Natural killer cell treated with Interleukin-12 subunit alpha and Interleukin-12 subunit beta and Interleukin-15 and Interleukin-18, amount 100 ng/mL, for 72 hours (primary cell): ENCODE results near the gene ADARB2. TPM values are rescaled to one million over a fixed set of nuclear protein-coding genes. Genes with fewer than 3 reads are reported as not detected.
A peak's percentile ranks its signal among the peaks of the same experiment; 100 is the strongest.

Source experiments
- ATAC-seq, 2 donors: fragments of 150-1000 bp; cut with Tn5 transposase in 1 of 2; sonication (Bioruptor Pico), chemical (Tn5 transposase) in 1 of 2; 2 replicates each; pipeline ENCODE4 v1.10.0; 2021
- DNase-seq: peaks from one replicate; pipeline ENCODE4 v3.0.0; 2022; ENCODE audit warnings: low spot score
- H3K27ac Mint-ChIP-seq, 2 donors: 1 replicate in 1 of 2; 2 replicates in 1 of 2; pipeline ENCODE4 v1.8.0; 2022; ENCODE audit warnings: mixed read lengths in 2 of 2, mild to moderate bottlenecking in 1 of 2, moderate library complexity in 1 of 2
- H3K27me3 Mint-ChIP-seq, 2 donors: 1 replicate in 1 of 2; 2 replicates in 1 of 2; pipeline ENCODE4 v1.8.0; 2022; ENCODE audit warnings: mixed read lengths in 2 of 2
- H3K36me3 Mint-ChIP-seq: one replicate; pipeline ENCODE4 v1.8.0; 2022; ENCODE audit warnings: mixed read lengths
- H3K4me1 Mint-ChIP-seq, 2 donors: 1 replicate in 1 of 2; 2 replicates in 1 of 2; pipeline ENCODE4 v1.8.0; 2022; ENCODE audit warnings: low read depth in 2 of 2, mixed read lengths in 2 of 2, mild to moderate bottlenecking in 1 of 2
- H3K4me3 Mint-ChIP-seq: one replicate; pipeline ENCODE4 v1.8.0; 2022; ENCODE audit warnings: mixed read lengths
- H3K9me3 Mint-ChIP-seq: 2 replicates; pipeline ENCODE4 v1.8.0; 2022; ENCODE audit warnings: mixed read lengths
- total RNA-seq, 2 donors: library from RNA; stranded (reverse); gene quantifications; one replicate each; pipeline ENCODE4 v1.2.3, GENCODE V29; 2022

Gene ADARB2
- total RNA-seq, 2 donors from 2014 or later: not detected

- DNase-seq: no peak
- Mint-ChIP-seq H3K36me3 (no peaks in the 10 kb centered on the region), H3K9me3 (no peaks in the 10 kb centered on the region), H3K27me3 (no peaks in the 10 kb centered on the region), H3K4me1 (no peaks in the 10 kb centered on the region), H3K27ac (no peak overlapping the region), H3K4me3 (no peak overlapping the region)
- no peak for ATAC-seq
These were observed 343.8 kb downstream of the ADARB2 start for GRCh38 chr10:1393481-1393880.

DNA sequence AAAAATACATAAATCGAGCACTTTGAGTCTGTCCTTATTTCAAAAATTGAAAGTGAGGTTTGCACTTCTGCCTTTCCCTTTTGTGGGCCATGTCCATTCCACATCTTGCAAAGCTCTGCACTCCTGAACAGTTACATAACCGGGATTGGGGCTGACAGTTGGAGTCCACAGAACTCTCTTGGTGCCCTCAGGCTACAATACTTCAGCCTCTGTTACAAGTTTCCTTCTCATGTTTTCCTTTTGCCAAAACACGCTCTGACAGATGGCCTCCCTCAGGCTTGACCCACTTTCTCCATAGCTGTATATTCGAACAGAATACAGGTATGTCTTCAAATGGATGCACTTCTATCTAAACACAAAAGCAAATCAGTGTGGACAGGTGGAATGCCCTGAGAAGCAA, 345.2 kb downstream of the ADARB2 start:
- no peaks in the 10 kb centered on the region for H3K9me3 Mint-ChIP-seq
- H3K4me3 Mint-ChIP-seq: no peak overlapping the region
- no peak for ATAC-seq
- no peak for DNase-seq
- H3K36me3 Mint-ChIP-seq: no peaks in the 10 kb centered on the region
- no peaks in the 10 kb centered on the region for H3K4me1 Mint-ChIP-seq
- H3K27me3 Mint-ChIP-seq: peaks cover 0 to 2% of the 10 kb centered on the region in 2 donors
- H3K27ac Mint-ChIP-seq: no peak overlapping the region

DNA sequence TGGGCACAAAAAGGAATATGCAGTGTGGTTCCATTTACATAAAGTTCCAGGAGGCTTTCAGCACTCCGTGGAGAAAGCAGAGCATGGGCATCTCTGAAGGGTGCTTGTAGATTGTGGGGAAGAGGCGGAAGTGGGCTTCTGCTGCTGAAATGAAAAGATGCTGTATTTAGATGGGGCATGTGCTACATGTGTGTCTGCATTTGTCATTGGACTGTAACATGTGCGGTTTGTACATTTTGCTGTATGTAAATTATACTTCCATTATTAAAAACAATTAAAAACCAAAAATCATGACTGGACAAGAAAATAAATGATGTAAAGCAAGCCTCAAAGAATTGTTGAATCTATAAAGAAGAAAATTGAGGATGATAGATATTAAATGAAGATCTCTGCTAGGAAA, 347.1 kb downstream of the ADARB2 start:
- ATAC-seq: no peak

GRCh38 chr10:1384026-1384425, 353.3 kb downstream of the ADARB2 start:
- Mint-ChIP-seq H3K4me1 (no peaks in the 10 kb centered on the region), H3K36me3 (no peaks in the 10 kb centered on the region), H3K9me3 (no peaks in the 10 kb centered on the region), H3K4me3 (no peak overlapping the region), H3K27me3 (peaks cover 39 to 57% of the 10 kb centered on the region in 2 donors), H3K27ac (no peak overlapping the region)
- DNase-seq (no peak), ATAC-seq (no peak)

More for the DNA sequence above, 347.1 kb downstream of the ADARB2 start:
- Mint-ChIP-seq H3K27me3 (peaks cover 7 to 22% of the 10 kb centered on the region in 2 donors), H3K36me3 (no peaks in the 10 kb centered on the region), H3K4me1 (no peaks in the 10 kb centered on the region), H3K4me3 (no peak overlapping the region), H3K27ac (no peak overlapping the region), H3K9me3 (no peaks in the 10 kb centered on the region)
- no peak for DNase-seq

- peaks cover 49 to 70% of the 10 kb centered on the region in 2 donors for H3K27me3 Mint-ChIP-seq
- DNase-seq: no peak
- no peak for ATAC-seq
- no peak overlapping the region for H3K4me3 Mint-ChIP-seq
- no peaks in the 10 kb centered on the region for H3K4me1 Mint-ChIP-seq
- no peak overlapping the region for H3K27ac Mint-ChIP-seq
- no peaks in the 10 kb centered on the region for H3K9me3 Mint-ChIP-seq
- no peaks in the 10 kb centered on the region for H3K36me3 Mint-ChIP-seq
These were observed 354.6 kb downstream of the ADARB2 start for GRCh38 chr10:1382711-1383110.

DNA sequence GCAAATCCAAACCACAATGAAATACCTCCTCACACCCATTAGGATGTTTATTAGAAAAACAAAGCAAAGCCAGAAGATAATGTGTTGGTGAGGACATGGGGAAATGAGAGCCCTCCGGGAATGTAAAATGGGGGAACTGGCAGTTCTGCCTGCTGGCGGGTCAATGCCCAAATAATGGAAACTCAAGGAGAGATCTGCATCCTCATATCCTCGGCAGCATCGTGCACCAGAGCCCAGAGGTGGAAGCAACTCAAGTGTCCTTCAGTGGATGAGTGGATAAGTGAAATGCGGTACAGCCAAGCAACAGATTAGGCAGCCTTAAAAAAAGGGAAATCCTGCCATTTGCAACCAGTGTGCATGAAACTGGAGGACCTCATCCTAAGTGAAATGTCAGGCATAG, 356.0 kb downstream of the ADARB2 start:
- no peaks in the 10 kb centered on the region for H3K9me3 Mint-ChIP-seq
- no peaks in the 10 kb centered on the region for H3K36me3 Mint-ChIP-seq
- H3K4me1 Mint-ChIP-seq: no peaks in the 10 kb centered on the region
- DNase-seq (no peak), ATAC-seq (no peak)
- no peak overlapping the region for H3K4me3 Mint-ChIP-seq
- H3K27ac Mint-ChIP-seq: no peak overlapping the region
- peaks cover 50 to 59% of the 10 kb centered on the region in 2 donors for H3K27me3 Mint-ChIP-seq

- ATAC-seq: no peak
- Mint-ChIP-seq H3K27me3 (peaks cover 44 to 48% of the 10 kb centered on the region in 2 donors), H3K4me3 (no peak overlapping the region), H3K27ac (no peak overlapping the region), H3K36me3 (no peaks in the 10 kb centered on the region), H3K9me3 (peaks cover 4% of the 10 kb centered on the region), H3K4me1 (no peaks in the 10 kb centered on the region)
- no peak for DNase-seq
These were observed 357.1 kb downstream of the ADARB2 start for GRCh38 chr10:1380088-1380671.

DNA sequence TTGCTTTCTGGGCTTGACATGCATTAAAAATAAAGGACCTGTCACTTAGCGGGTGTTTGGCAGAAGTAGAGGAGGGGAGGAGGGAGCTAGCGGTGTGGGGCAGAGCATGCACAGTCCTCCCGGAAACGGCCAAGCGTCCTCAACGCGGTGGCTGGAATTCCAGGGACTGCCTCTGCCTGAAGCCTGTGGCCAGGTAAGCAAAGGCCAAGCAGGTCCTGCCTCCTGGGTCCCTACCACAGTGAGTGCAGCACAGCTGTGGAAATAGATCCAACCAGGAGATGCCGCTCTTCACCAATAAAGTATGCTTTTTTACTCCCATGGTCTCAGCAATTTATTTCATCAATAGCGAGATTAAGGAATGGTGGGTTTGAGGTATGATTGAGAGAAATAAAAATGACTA, 357.7 kb downstream of the ADARB2 start:
- ATAC-seq (no peak), DNase-seq (no peak)
- Mint-ChIP-seq H3K9me3 (peaks cover 4% of the 10 kb centered on the region), H3K4me3 (no peak overlapping the region), H3K4me1 (no peaks in the 10 kb centered on the region), H3K27me3 (peaks cover 39 to 42% of the 10 kb centered on the region in 2 donors), H3K36me3 (no peaks in the 10 kb centered on the region), H3K27ac (no peak overlapping the region)

GRCh38 chr10:1378473-1378872, 358.9 kb downstream of the ADARB2 start:
- peaks cover 4% of the 10 kb centered on the region for H3K9me3 Mint-ChIP-seq
- no peak for ATAC-seq
- H3K27me3 Mint-ChIP-seq: peaks cover 29 to 31% of the 10 kb centered on the region in 2 donors
- no peaks in the 10 kb centered on the region for H3K4me1 Mint-ChIP-seq
- H3K4me3 Mint-ChIP-seq: no peak overlapping the region
- no peaks in the 10 kb centered on the region for H3K36me3 Mint-ChIP-seq
- H3K27ac Mint-ChIP-seq: no peak overlapping the region
- no peak for DNase-seq

DNA sequence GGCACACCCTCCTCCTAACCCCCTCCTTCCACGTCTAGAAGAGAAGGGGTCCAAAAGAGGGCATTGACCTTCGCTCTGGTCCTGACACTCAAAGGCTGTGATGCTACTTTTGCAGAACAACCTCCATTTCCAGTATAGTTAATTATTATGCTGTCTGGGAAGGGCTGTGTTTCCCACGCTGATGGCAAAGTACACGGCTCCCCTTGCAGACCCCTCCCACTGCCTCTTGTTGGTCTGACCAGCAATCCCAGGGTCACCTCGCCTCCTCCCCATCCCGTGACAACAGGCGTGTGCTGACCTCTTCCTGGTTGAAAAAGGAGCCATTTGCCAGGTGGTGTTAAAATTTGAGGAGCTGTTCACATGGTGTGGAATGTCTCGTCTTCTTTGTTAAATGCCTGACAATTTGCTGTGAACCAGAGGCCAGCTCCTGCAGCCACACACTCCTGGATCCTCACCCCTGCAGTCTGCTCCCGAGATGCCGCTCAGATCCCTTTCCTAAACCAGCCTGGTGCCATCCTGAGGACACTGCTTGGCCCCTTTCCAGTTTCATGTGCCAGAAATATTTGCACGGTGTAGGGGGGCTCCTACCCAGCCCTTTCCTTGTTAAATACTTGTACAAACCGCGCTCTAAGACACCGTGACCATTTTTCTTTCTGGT, 359.5 kb downstream of the ADARB2 start:
- Mint-ChIP-seq H3K9me3 (peaks cover 4% of the 10 kb centered on the region), H3K27ac (no peak overlapping the region), H3K36me3 (no peaks in the 10 kb centered on the region), H3K27me3 (peaks cover 29% of the 10 kb centered on the region in 2 donors), H3K4me1 (no peaks in the 10 kb centered on the region), H3K4me3 (no peak overlapping the region)
- DNase-seq (no peak), ATAC-seq (no peak)

- DNase-seq (no peak), ATAC-seq (peak in 1 of 2 donors; percentile 32)
- H3K4me3 Mint-ChIP-seq: no peak overlapping the region
- H3K27ac Mint-ChIP-seq: no peak overlapping the region
- H3K36me3 Mint-ChIP-seq: no peaks in the 10 kb centered on the region
- H3K4me1 Mint-ChIP-seq: no peaks in the 10 kb centered on the region
- peaks cover 29% of the 10 kb centered on the region in 2 donors for H3K27me3 Mint-ChIP-seq
- peaks cover 4% of the 10 kb centered on the region for H3K9me3 Mint-ChIP-seq
These were observed 360.1 kb downstream of the ADARB2 start for GRCh38 chr10:1377231-1377630.

- ATAC-seq: no peak
- Mint-ChIP-seq H3K4me1 (no peaks in the 10 kb centered on the region), H3K36me3 (no peaks in the 10 kb centered on the region), H3K27ac (no peak overlapping the region), H3K4me3 (no peak overlapping the region), H3K27me3 (peaks cover 26% of the 10 kb centered on the region in 2 donors), H3K9me3 (peaks cover 4% of the 10 kb centered on the region)
- no peak for DNase-seq
These were observed 360.9 kb downstream of the ADARB2 start for GRCh38 chr10:1376384-1376945.

GRCh38 chr10:1375346-1376170, 361.8 kb downstream of the ADARB2 start:
- peaks cover 21 to 23% of the 10 kb centered on the region in 2 donors for H3K27me3 Mint-ChIP-seq
- H3K36me3 Mint-ChIP-seq: no peaks in the 10 kb centered on the region

More at GRCh38 chr10:1375346-1376170, 361.8 kb downstream of the ADARB2 start:
- Mint-ChIP-seq H3K9me3 (peaks cover 4% of the 10 kb centered on the region), H3K27ac (no peak overlapping the region), H3K4me3 (no peak overlapping the region), H3K4me1 (no peaks in the 10 kb centered on the region)
- ATAC-seq (no peak), DNase-seq (no peak)
